NCI-H82 treated with DMSO at 0.1 percent for 48 hours (cell line): ENCODE results near the gene ATP2B3.

Experiments used
- DNase-seq: peaks from one replicate; lab custom pipeline; 2025; ENCODE audit not compliant: unreplicated experiment; lab: John Stamatoyannopoulos, UW

ATP2B3 gene

DNA sequence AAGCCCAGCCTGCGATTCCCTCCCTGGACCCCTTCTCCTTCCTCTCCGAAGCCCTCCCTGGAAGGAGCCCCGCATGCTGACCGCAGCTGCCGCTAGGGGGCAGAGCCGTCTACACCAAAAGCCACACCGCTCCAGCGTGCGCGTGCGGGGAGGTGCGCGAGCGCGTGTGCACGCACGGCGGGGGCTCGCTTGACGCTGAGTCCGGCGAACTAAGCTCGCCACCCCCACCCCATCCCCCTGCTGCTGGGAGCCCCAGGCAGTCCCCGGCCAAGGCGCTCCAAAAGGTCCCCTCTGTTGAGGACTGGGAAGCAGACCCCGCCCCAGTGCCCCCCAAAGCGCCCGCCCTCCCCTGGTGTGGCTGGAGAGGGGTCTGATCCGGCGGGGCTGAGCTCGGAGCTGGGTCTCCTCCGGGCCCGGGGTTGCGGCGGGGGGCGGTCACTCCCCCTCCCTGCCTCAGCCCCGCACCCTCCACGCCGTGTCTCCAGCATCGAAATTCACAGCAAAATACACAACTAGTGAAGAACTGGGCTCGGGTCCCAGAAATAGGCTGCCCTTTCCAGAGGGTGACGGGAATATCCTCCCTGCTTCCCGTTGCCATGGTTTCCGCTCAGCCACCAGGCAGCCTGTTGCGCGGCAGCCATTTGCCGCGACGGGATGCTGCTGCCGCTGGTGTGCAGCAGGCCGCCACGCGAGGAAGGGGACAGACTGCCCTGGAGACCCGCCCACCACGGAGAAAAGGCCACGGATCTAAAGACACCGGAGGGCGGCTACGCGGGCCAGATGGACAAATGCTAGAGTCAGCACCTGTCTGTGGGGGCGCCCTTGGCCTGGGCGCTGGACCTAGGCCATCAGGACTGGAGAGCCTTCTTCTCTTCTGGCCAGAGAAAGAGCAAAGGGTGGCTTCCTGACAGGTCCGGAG lies 92.7 kb downstream of the ATP2B3 start:
- peak; percentile 0 for DNase-seq

DNA sequence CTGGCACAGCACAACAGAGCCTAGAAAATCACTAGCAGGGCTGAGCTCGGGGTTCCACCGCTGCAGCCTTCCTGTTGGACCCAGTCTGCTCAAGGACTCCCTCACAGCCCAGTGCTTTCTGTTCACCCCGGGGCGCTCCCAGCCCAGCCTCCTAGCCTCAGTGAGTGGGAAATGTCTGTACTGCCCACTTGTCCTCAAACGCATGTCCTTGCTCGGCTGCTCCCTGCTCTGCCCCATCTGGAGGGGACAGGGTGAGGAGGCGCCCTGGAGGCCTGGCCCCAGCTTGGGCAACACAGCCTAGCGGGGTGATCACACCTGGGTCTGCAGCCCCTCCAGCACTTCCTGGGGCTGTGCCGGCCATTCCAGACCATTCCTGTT lies 93.4 kb downstream of the ATP2B3 start:
- no peak for DNase-seq

DNA sequence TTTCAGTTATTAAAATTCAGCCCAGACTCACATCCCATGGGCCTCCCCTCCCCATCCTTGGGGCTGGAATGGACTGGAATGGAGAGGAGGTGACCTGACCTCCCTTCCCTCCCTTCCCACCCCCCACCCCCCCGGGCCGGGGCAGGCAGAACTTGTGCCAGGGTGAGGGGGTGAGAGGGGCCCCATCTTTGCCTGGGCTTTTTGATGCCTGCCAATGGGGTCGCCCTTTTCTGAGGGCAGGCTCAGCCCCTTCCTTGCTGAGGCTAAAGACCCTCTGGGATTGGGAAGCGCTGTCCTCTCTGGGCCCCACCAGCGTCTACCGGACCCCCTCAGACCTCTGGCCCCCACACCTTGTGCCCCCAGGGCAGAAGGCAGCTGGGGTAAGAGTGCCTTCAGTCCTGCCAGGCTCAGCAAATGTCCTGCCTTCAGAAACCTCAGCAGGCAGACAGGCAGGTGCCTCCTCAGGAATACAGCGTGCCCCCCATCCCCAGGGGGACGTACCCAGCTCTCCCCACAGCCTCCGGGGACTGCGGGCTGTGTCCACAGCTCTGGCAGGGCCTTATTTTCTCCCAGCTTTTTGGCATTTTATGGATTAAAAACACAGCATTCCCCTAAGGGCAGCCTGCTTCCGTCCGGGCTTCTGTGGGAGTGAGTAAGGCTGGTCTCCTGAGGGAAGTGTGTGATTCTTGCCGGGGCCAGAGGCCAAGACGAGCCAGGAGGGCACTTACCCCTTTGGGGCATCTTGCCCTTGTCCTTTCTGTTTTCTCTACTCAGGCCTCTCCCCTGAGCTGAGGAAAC lies 94.1 kb downstream of the ATP2B3 start:
- no peak for DNase-seq

DNA sequence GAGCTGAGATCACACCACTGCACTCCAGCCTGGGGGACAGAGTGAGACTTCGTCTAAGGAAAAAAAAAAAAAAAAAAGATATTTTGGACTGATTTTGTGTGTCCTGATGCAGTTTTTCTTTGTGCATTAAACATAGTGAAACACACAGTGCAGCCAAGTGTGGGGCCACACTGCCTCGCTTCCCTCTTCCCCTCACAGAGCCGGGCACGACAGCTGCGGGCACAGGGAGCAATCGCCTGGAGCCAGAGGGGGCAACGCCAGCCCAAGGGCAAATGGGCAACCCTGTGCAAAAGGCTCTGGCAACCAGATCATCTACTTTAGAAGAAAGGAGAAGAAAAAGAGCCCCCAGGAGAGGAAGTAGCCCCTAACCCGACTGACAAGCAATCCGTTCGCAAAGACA lies 95.0 kb downstream of the ATP2B3 start:
- no peak for DNase-seq

DNA sequence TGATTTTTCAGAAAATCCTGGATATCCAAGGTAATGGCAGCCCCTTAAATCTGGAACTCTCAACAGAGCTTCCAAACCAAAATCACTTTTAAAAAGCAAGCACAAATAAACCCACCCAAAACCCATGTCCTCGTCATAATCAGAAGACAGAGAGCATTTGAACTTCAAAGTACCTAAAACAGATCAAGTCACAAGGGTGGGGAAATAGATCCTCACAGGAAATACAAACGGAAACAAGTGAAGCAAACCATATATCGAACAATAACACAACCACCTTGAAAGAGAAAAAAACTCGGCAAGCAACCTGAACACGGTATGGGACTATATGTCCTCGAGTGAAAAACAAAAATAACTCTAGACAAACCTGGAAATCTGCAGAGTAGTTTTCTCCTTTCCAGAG lies 97.4 kb downstream of the ATP2B3 start:
- DNase-seq, result no peak

DNA sequence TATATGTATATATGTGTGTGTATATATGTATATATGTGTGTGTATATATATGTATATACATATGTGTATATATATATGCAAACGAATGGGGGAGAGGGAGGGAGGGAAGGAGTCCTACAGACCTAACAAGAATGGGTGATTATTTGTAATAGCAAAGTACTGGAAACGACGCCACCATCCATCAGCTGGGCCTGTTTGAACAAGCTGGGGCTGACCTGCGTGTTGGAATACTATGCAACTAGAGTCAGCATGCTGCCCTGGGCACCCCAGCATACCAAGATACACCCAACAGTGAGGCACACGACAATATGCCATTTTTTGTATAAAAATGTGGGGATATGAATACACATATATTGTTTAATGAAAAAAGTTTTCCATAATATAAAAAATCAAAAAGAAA lies 103.1 kb downstream of the ATP2B3 start:
- DNase-seq, result no peak

DNA sequence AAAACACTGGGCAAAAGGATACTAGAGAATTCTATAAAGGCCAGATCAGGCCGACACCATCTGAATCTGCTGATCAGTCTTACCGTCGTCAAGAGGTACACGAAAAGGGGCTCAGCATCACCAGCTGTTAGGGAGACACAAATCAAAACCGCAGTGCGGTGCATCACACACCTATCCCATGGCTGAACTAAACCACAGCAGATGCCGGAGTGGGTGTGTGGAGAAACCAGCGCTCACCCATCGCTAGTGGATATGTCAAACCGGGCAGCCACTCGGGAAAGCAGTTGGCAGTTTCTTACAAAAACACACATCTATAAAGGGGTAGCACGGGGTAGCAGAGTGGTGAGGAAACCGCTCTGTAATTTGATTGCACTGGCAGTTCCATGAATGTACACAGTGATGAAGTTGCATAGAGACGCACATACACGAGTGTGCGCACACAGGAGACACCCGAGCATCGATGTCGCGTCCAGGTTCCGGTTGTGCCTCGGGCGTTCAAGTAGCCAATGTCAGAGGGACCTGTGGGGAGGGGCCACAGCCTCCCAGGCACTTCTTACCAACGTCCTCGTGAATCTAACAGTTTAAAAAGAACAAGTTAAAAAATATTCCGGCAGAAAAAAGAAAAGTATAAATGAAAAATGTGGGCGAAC lies 104.6 kb downstream of the ATP2B3 start:
- no peak for DNase-seq

DNA sequence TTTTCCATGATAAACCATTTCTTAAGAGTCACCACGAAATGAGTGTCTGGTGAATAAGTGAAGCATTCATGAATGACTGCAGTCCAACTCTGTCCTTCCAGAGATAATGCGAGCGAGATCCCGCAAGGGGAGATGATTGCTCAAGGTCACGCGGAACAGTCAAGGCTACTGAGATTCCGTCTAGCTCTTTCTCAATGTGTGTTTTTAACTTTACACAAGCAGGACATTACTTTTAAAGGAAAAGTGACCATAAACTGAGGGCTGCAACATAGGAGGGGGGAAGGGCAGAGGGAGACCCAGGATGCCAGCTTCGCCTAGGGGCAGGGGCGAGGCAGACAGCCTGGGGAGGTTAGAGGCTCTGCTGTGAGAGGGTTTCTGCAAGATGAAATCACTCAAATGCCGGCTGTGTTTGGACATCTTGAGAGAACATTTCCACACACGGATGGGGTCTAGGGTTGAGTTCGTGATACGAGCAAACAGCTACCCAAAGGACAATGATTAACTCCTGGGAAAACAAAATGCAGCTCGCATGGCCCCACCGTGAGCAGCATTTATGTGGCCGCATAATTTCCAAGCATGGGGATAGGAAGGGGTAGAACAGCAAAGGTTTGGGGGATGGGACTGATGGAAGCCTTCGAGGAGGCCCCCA lies 105.3 kb downstream of the ATP2B3 start:
- no peak for DNase-seq

DNA sequence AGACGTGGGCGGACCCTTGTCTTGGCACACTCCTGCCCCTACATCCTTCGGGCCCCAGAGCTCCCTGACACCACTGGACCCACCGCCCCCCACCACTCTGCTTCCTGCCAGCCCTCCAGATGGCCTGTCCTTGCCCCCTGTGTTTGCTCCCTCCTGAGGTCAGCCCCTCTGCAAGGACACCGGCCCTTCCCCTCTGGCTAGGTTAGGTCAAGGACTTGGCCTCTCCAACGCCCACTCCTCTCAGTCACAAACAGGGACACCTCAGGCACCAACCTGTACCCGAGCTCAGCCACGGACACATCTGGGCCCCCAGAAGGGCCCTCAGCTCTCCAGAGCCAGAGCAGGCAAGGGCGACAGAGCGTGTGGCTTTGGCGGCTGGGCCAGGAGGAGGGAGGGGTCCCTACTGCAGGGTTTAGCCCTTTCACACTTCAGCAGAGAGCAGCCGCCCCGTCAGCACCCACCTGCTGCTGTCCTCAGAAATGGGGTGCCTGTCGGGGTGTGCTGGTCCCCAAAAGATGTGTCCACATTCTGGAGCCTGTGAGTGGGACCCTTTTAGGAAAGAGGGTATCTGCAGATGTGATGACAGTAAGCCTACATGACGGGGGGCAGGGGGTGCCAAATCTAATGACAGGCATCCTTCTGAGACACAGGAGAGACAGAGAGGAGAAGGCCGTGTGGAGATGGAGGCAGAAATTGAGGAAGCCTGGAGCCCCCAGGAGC lies 106.0 kb downstream of the ATP2B3 start:
- DNase-seq, result no peak

DNA sequence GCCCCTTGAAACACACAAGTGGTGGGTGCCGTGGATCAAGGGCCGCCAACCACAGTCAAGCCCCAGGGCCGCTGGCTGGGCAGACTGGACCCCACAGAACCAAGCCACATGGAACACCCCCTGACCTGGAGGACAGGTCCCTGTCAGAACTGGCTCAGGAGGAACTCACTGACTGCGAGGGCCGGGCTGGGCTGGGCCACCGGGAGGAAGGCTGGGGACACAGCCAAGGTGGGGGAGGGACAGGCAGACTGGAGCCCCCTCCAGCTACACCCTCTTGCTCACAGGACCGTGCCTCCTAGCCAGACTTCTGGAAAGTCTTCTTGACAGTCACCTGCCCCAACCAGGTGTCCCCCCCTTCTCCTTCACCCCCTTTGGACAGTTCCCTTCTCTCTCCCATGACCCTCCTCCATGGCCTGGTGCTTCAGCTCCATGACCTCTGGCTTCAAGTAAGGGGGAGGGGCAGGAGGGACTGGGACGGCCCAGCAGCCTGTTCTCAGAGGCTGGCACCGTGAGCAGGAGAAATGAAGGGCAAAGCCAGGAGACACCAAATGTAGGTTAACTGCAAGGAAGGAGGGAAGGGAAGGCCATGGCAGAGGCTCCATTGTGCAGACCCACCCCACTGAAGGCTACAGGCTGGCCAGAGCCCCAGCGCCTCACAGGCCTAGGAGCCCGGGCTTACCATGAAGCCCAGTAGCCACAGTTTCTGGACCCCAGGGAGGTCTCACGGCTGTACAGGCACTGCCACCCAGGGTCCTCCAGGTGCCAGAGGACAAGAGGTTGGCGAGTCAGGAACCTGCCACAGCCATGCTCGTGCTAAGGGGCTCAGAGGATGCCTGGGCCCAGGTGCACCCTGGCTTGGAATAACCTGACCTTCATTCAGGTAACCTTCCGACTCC lies 107.0 kb downstream of the ATP2B3 start:
- no peak for DNase-seq

DNA sequence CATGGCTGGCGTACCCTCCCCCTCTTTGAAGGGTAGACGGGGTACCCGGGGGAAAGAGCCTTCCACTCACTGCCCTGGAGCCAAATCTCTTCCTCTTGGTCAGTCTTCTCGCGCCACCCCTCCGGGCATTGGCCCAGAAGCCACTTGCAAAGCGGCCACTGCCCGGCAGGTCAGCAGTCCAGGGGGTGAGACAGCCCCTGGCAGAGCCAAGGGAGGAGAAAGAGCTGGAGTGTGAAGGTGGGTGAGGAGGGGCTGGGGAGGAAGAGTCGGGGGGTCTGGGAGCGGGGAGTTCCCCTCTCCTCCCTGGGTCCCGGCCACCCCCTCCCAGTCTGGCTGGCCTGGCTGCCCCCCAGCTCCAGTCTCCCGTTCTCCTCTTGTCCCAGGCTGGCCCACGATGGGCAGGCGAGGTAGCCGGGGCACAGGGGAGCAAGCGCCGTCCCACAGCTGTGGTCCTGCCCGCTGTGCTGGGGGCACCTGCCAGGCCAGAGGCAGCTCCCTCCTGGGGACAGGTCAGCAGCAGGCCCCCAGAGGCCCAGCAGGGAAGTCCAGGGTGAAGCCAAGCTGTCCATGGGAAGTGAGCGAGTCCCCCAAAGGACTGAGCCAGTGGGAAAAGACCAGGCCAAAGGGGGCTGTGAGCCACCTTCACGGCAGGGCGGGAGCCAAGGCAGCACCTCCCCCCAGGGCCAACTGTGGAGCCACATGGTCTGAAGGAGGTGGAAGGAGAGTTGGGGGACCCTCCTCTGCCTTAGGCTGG lies 108.0 kb downstream of the ATP2B3 start:
- DNase-seq, result no peak

DNA sequence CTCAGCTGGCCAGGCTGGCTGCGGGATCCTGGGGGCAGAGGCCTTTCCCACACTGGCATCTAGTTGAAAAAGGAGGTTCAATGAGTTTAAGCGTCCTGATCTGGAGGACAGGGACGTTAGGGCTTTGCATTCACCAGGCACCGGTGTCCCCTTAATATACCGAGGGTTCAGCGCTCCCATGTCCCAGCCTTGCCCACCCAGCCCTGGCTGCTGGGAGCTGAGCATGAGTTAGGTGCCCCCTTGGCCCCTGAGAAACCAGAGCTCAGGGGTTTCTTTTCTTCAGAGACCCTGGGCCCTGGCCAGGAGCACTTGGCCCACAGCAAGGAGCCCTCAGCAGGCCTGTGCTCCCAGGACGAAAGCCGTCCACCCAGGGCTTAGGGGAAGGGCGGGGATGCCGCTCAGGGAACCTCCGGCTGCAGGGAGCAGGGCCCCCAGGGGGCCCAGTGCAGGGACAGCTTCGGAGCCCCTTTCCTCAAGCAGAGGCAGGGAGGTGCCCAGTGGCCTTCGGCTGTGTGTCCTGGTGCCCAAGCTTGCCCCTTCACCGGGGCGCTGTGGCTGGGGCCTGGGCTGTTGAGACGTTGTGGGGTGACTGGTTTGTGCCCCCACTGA lies 108.7 kb downstream of the ATP2B3 start:
- DNase-seq, result no peak

DNA sequence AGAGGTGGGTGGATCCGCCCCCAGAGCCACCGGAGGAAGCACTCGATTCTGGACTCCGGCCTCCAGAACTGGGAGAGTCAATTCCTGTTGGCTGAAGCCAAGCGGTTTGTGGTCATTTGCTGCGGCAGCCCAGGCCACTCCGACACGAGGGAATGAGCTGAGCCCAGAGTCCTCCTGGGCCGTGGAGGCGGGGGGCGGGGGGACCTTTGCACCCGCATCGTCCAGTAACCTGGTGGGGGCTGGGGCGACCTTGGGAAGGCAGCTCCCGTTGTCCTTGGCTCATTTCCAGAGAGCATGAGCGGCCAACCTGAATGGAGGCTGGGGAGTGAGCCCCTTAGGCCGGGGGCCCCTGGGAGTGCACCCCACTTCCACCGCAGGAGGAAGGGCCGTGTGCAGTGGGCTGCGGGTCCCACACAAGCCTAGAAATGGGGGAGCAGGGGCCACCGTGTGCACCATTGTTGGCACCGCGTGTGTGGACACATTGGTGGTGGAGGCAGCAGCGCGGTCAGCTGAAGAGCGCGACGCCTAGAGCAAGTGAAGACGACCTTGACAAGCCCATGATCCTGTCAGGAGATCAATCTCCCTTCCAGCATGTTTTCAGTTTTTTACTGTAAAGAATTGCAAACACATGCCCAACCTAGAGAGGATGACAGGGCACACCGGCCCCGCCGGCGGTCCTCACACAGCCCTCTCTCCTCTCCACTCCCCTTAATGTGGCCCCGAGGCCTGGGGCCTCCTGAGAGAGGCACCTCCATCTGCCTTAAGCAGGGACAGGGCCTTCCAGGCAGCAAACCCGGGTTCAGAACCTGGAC lies 109.6 kb downstream of the ATP2B3 start:
- no peak for DNase-seq

DNA sequence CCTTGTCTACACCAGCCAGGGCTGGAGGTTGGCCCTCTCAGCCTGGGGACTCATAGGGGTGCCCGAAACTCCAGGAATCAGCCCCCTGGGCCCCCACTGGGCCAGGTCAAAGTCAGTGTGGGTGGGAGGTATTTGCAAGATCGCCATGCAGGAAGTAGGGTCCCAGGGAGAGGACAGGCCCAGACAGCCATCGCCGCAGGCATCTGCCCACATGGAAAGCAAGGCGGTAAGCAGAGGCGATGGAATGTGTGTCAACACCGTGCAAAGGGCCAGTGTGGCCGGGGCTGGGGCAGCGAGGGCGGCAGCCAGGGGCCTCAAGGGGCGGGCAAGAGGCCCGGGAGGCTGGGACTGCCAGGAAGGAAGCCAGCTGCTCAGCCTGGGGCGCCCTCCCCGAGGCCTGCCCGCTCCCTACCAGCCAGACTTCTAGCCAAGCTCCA lies 110.3 kb downstream of the ATP2B3 start:
- no peak for DNase-seq

DNA sequence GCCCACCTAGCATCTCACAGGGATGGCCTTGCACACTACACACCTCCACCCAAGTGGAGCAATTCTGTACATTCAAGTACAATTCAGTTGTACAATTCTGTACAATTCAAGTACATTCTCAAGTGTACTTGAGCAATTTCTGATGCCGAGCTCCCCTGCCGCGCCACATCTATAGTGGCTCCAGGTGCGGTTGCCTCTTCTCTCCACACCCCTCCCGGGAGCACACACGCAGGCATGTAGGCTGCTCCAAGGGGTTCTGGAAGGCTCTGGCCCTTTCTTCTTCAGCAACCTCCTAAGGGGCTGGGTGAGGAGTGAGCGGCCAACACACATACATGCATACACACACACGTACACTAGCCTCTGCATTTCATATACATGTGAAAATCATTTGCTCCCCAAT lies 110.7 kb downstream of the ATP2B3 start:
- no peak for DNase-seq

DNA sequence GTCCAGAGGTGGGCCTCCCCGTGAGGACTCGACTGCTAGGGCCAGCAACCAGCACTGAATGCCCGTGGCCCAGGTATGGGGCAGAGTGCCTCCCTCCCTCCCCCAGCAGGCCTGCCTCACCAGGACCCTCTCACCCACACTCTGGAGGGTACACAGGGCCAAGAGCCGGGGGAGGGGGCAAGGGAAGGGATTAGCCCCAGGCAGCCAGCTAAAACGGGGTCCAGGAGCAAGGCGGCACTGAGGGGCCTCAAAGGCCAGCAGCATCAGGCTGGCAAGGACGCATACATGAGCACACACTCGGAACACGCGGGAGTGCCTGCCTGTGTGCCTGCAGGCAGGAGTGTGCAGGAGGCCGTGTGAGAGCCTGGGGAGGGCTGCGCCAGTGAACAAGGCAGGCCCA lies 111.2 kb downstream of the ATP2B3 start:
- DNase-seq, result no peak

DNA sequence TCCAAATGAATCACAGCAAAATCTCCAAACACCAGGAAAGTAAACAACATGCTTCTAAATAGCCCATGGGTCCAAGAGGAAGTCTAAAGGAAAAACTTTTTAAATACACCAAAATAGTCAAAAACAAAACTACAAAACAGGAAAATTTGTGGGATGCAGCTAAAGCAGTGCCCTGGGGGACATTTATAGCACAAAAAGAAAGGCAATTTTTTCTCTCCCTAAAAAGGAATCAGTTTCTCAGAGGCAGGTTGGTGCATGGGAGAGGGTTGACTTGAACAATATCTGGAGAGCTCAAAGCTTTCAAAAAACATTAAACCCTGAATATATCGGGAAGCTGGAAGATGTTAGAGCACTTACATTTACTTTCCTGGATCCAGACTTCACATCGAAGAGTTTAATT lies 113.9 kb downstream of the ATP2B3 start:
- DNase-seq, result no peak
